Measurements from ENCODE around the gene HMCN1.

Gene HMCN1

DNA sequence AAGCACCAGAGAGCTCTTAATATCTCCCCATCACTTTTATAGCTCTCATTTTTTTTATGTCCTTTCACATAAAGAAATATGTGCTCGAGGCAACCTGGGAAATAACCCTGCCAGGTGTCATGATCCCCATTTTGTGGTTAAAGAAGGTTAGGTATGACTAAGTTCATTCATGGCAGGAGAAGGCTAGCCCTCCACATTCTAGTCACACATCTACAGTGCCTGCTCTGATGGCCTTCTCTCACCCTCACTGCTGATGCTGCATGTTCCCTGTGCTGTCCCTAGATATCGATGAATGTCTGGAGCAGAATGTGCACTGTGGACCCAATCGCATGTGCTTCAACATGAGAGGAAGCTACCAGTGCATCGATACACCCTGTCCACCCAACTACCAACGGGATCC is 453.4 kb downstream of the HMCN1 start:
- H3K27ac ChIP-seq = no peak overlapping the region
- no peak for TF ChIP-seq CTCF (IDR thresholded peaks at IDR 0.05)
- no peak for TF ChIP-seq ZFX (IDR thresholded peaks at IDR 0.05; ENCODE audit: borderline replicate concordance)

GRCh38 chr1:186188004-186188539 is 453.9 kb downstream of the HMCN1 start:
- TF ChIP-seq ZFX (IDR thresholded peaks at IDR 0.05; ENCODE audit: borderline replicate concordance) (no peak), CTCF (IDR thresholded peaks at IDR 0.05) (no peak)
- no peak overlapping the region for H3K27ac ChIP-seq

DNA sequence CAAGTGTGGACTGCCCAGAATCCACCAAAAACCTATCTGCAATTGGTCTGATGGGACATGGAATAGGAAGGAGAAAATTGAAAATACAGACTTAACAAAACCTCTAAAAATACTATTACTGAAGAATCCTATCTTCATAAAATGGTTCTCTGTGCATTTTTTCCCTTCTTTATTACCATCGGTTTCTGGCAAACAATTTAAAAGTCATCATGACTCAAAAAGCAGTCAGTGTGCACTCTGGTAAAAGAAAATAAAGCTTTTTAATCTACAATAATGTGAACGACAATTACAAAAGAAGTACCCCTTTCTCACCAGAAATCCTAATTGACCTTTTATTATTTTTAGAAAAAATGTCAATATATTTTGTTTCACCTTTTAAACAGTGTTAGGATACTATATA is 454.5 kb downstream of the HMCN1 start:
- TF ChIP-seq CTCF (IDR thresholded peaks at IDR 0.05) (no peak), ZFX (IDR thresholded peaks at IDR 0.05; ENCODE audit: borderline replicate concordance) (no peak)
- H3K27ac ChIP-seq = no peak overlapping the region

GRCh38 chr1:186189156-186189555 is 455.0 kb downstream of the HMCN1 start:
- H3K27ac ChIP-seq = no peak overlapping the region
- no peak for TF ChIP-seq ZFX (IDR thresholded peaks at IDR 0.05; ENCODE audit: borderline replicate concordance)
- no peak for TF ChIP-seq CTCF (IDR thresholded peaks at IDR 0.05)

DNA sequence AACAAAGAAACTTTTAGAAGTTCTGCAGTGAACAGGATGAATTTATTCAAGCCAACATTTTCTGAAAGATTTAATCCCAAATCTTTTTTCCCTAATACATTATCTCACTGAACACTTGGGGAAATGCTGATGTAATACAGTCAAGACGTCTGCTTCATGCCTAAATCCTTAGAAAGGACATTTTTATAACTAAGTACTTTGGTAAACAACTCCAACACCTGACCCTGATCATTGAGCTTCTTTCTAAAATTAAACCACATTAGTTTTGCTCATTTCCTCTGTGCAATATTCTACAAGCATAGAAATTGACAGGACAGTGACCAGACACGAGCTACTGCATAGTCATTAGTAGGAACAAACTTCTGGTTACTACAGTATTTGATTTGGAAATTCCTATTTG is 457.3 kb downstream of the HMCN1 start:
- no peak overlapping the region for H3K27ac ChIP-seq
- TF ChIP-seq CTCF (IDR thresholded peaks at IDR 0.05) (no peak), ZFX (IDR thresholded peaks at IDR 0.05; ENCODE audit: borderline replicate concordance) (no peak)

DNA sequence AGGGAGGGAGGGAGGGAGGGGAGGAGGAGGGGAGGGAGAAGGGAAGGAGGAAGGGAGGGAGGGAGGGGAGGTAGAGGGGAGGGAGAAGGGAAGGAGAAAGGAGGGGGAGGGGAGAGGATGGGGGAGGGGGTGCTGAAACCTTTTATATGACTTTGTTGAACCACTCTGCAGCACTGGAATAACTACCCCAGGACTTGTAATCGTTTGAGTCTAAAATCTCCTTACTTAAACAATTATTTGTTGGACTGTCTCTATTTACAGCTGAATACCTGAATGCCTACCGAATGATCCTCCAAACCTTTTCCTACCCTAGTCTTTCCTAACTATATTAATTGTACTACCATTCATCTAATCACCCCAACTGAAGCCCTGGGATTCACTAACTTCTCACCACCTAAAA is 459.0 kb downstream of the HMCN1 start:
- H3K27ac ChIP-seq = no peak overlapping the region
- TF ChIP-seq ZFX (IDR thresholded peaks at IDR 0.05; ENCODE audit: borderline replicate concordance) (no peak), CTCF (IDR thresholded peaks at IDR 0.05) (no peak)

DNA sequence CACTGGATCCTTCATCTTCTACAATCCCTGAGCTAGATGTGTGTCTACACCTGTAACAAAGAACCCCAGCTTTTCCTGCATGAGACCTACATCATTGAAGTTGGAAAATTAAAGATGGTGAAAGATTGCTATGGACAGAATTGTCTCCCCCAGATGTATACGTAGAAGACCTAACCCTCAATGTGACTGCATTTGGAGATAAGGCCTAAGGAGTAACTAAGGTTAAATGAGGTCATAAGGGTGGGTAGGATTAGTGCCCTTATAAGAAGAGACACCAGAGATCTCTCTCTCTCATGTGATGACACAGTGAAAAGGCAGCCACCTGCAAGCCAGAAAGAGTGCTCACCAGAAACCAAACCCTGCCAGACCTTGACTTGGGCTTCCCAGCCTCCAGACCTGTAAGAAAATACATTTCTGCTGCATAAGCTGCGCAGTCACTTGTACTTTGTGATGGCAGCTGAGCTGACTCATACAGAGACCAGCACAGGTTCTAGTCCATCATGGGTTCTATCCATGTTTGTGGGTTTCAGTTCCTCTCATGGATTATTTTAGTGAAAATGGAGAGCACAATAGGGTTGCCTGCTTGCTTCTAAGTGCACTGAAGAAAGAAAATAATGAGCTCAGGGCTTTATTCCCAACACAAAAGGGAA is 460.0 kb downstream of the HMCN1 start:
- H3K27ac ChIP-seq = no peak overlapping the region
- TF ChIP-seq CTCF (IDR thresholded peaks at IDR 0.05) (no peak), ZFX (IDR thresholded peaks at IDR 0.05; ENCODE audit: borderline replicate concordance) (no peak)

Data from 22Rv1 (cell line).